Upper lobe of right lung (tissue), 1 donor: ENCODE measurements around the gene RNF123. TPM values are rescaled to one million over a fixed set of nuclear protein-coding genes. Genes with fewer than 3 reads are reported as not detected.

Experiments used
- ATAC-seq: fragments of 200-7000 bp; cut with Tn5 transposase; one replicate; pipeline ENCODE4 v1.9.1; 2020; ENCODE audit warnings: mild to moderate bottlenecking, moderate library complexity
- DNase-seq: peaks from one replicate; pipeline ENCODE4 v3.0.0-alpha.2; 2020
- H3K27ac ChIP-seq: fragments of 200-600 bp; one replicate; pipeline ENCODE4 v1.8.0; 2022
- H3K27me3 ChIP-seq: fragments of 200-600 bp; one replicate; pipeline ENCODE4 v1.8.0; 2022; ENCODE audit warnings: mild to moderate bottlenecking
- H3K36me3 ChIP-seq: fragments of 200-600 bp; one replicate; pipeline ENCODE4 v1.8.0; 2022
- H3K4me1 ChIP-seq: fragments of 200-600 bp; one replicate; pipeline ENCODE4 v1.8.0; 2022
- H3K4me3 ChIP-seq: fragments of 200-600 bp; one replicate; pipeline ENCODE4 v1.8.0; 2022; ENCODE audit warnings: mild to moderate bottlenecking
- H3K9me3 ChIP-seq: fragments of 200-600 bp; one replicate; pipeline ENCODE4 v1.8.0; 2022
- CTCF ChIP-seq: fragments of 200-600 bp; IDR thresholded peaks from one replicate; pipeline ENCODE4 v1.8.0; 2022; ENCODE audit warnings: antibody characterized with exemption
- intact Hi-C: fragments of 100-400 bp; cut with DNase I; formaldehyde crosslinking; loops from one replicate; pipeline ENCODE4 v1.11.0; 2022
- total RNA-seq: library from RNA; stranded (reverse); fragmentation: NEBNext Ultra II Directional; extraction: Animal tissue kit (Norgen Biotek cat#: 25700); gene quantifications from one replicate; pipeline ENCODE4 v1.2.1, GENCODE V29; 2021
- donor health status: DM: no; HTN: yes; CAD: no; lungs with severe emphysema.

The RNF123 gene
- total RNA-seq, 1 donor from 2014 or later, result 41.4 TPM

- TF ChIP-seq CTCF, result no peak
- Histone ChIP-seq H3K9me3 (no peaks in the 10 kb centered on the region), H3K36me3 (peaks cover 27% of the 10 kb centered on the region), H3K4me1 (peaks cover 13% of the 10 kb centered on the region), H3K27me3 (no peaks in the 10 kb centered on the region), H3K27ac (no peak overlapping the region), H3K4me3 (no peak overlapping the region)
- intact Hi-C loops, result no loop called here
- ATAC-seq, result no peak
- peak; percentile 60 for DNase-seq
These were observed 28.0 kb downstream of the RNF123 start for GRCh38 chr3:49717211-49717958.

GRCh38 chr3:49717959-49718857 is 28.9 kb downstream of the RNF123 start:
- no peaks in the 10 kb centered on the region for H3K9me3 ChIP-seq
- ATAC-seq, result no peak
- H3K36me3 ChIP-seq, result peaks cover 25% of the 10 kb centered on the region
- peak; percentile 73 for DNase-seq
- peak overlapping the region; percentile 65 for H3K4me3 ChIP-seq
- H3K27me3 ChIP-seq, result no peaks in the 10 kb centered on the region
- intact Hi-C loops, result no loop called here
- no peak for TF ChIP-seq CTCF
- H3K4me1 ChIP-seq, result peaks cover 21% of the 10 kb centered on the region
- H3K27ac ChIP-seq, result no peak overlapping the region

GRCh38 chr3:49718858-49719213 is 29.5 kb downstream of the RNF123 start:
- peak overlapping the region; percentile 65 for H3K4me3 ChIP-seq
- no peak overlapping the region for H3K27ac ChIP-seq
- H3K27me3 ChIP-seq, result no peaks in the 10 kb centered on the region
- H3K4me1 ChIP-seq, result peaks cover 22% of the 10 kb centered on the region
- H3K36me3 ChIP-seq, result peaks cover 25% of the 10 kb centered on the region
- no peak for ATAC-seq
- intact Hi-C loops, result no loop called here
- DNase-seq, result peak; percentile 74
- H3K9me3 ChIP-seq, result no peaks in the 10 kb centered on the region
- TF ChIP-seq CTCF, result no peak

GRCh38 chr3:49719214-49719884 is 30.0 kb downstream of the RNF123 start, which contains the start of gene AMIGO3:
AMIGO3 (minus strand) TSS chr3:49719684; CDS start chr3:49719465, 219 bp downstream.
- H3K36me3 ChIP-seq, result peaks cover 25% of the 10 kb centered on the region
- peaks cover 23% of the 10 kb centered on the region for H3K4me1 ChIP-seq
- peak; percentile 61 for TF ChIP-seq CTCF
- peak within 1 kb of the TSS; percentile 65 for H3K4me3 ChIP-seq
- intact Hi-C loops, result no loop called here
- H3K27me3 ChIP-seq, result no peaks in the 10 kb centered on the region
- peak; percentile 98 for DNase-seq
- no peak within 1 kb of the TSS for H3K27ac ChIP-seq
- H3K9me3 ChIP-seq, result no peaks in the 10 kb centered on the region
- ATAC-seq, result peak; percentile 79

- DNase-seq, result peak; percentile 39
- Histone ChIP-seq H3K4me1 (peaks cover 28% of the 10 kb centered on the region), H3K27ac (no peak overlapping the region), H3K36me3 (peaks cover 20% of the 10 kb centered on the region), H3K9me3 (no peaks in the 10 kb centered on the region), H3K27me3 (no peaks in the 10 kb centered on the region), H3K4me3 (no peak overlapping the region)
- ATAC-seq, result no peak
- intact Hi-C loops, result no loop called here
- TF ChIP-seq CTCF, result no peak
These were observed 31.7 kb downstream of the RNF123 start for GRCh38 chr3:49720855-49721595.
